Measurements from ENCODE around the gene PLCH1.
A peak's percentile ranks its signal among the peaks of the same experiment; 100 is the strongest.

The PLCH1 gene

DNA sequence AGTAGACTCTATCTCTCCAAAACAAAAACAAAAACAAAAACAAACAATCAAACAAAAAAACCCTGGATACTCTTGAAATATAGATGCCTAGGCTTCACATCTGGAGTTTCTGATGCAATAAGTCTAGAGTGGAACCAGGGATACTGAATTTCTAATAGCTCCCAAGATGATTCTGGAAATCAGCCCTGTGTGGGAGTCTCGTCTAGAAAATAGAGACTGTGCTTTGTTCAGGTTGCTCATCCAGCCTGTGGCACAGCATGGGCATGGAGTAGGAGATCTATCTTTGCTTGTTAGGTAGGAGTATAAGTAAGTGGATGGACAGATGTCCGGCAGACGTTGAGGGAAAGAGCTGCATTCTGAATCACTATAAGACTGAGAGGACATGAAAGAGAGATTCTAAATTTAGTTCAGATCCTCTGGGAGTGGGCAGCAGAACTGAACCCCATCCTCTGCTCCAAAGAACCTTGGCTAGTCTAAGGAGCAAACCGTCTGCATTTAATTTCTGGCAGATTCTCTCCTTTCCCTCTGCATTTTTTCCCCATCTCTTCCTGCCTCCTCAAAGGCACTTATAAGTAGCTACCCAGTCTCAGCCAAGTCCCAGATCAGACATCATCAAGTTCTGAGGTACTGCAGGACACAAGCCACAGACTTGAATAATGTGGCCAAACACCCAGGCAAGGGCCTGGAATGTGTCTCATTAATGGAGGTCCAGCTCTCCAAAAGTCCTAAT lies 358.8 kb downstream of the PLCH1 start:
- H3K27ac ChIP-seq (ENCODE audit: low read length, poor library complexity, severe bottlenecking), result no peak overlapping the region
- H3K4me1 ChIP-seq (ENCODE audit: control insufficient read depth, insufficient read depth, low read depth, low read length), result peaks cover 2% of the 10 kb centered on the region
- H2AK5ac ChIP-seq (ENCODE audit: low read length, severe bottlenecking), result no peak overlapping the region
- no peak overlapping the region for H3K4me2 ChIP-seq (ENCODE audit: low read length, poor library complexity, severe bottlenecking)
- no peak overlapping the region for H4K8ac ChIP-seq (ENCODE audit: low read length)
- no peak overlapping the region for H2BK5ac ChIP-seq (ENCODE audit: low read depth, low read length, poor library complexity, severe bottlenecking)
- no peak overlapping the region for H2BK12ac ChIP-seq (ENCODE audit: low read length in 2 of 2)
- H3K18ac ChIP-seq (ENCODE audit: low read depth in 1 of 2, low read length in 2 of 2), result no peak overlapping the region
- H4K91ac ChIP-seq (ENCODE audit: low read length), result no peak overlapping the region
- WGBS, result 84% methylated on average over 4 of the region's 4 CpGs
- H3K36me3 ChIP-seq (ENCODE audit: control insufficient read depth in 1 of 2, insufficient read depth in 2 of 2, low read depth in 1 of 2, low read length in 2 of 2), result no peaks in the 10 kb centered on the region
- H3K27me3 ChIP-seq (ENCODE audit: control insufficient read depth in 1 of 2, insufficient read depth in 1 of 2, low read length in 2 of 2), result no peaks in the 10 kb centered on the region
- no peak overlapping the region for H3K4me3 ChIP-seq (ENCODE audit: insufficient read depth in 1 of 2, low read depth in 1 of 2, low read length in 2 of 2)
- no peaks in the 10 kb centered on the region for H3K79me1 ChIP-seq (replicated peaks; ENCODE audit: low read length, poor library complexity, severe bottlenecking)
- no peak overlapping the region for H2BK120ac ChIP-seq (ENCODE audit: low read depth, low read length)
- no peaks in the 10 kb centered on the region for H3K9me3 ChIP-seq (ENCODE audit: control insufficient read depth, low read length)
- H2AFZ ChIP-seq (ENCODE audit: low read depth, low read length), result no peak overlapping the region
- H2BK15ac ChIP-seq (ENCODE audit: low read depth, poor library complexity, severe bottlenecking), result no peak overlapping the region
- no peak overlapping the region for H3K4ac ChIP-seq (ENCODE audit: low read depth in 1 of 2, low read length in 2 of 2)
- H3K9ac ChIP-seq (ENCODE audit: low read length), result no peak overlapping the region
- no peak overlapping the region for H3K14ac ChIP-seq (ENCODE audit: low read length in 2 of 2)
- H3K23ac ChIP-seq (ENCODE audit: low read length in 2 of 2), result no peak overlapping the region
- no peak for DNase-seq

DNA sequence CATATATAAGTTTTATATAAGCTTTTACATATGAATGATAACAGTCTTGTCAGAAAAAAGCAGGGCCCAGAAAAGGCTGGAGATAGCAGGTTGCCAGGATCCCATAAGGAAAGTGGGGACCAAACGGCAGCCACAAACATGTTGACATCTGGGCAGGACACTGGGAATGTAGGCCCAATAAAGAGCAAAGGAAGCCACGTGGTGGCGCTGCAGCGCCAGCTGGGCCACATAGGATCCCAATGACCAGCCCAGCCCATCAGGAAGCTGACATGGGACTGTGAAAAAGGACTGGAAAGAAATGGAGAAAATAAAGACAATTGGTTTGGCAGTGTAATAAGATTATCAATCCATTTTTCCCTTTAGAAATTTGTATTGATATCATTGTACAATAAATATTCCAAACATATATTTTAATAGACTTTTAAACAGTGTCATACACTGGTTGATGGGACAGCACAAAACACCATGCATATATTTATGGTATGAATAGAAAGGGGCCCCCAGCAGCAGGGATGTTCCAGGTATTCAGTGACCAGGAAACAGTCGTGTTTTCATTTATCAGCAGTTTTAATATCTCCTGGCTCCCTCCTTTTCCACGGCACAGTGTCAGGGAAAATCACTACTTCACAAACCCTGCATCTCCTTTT lies 362.4 kb downstream of the PLCH1 start:
- H3K9ac ChIP-seq (ENCODE audit: low read length), result no peak overlapping the region
- no peak overlapping the region for H2AFZ ChIP-seq (ENCODE audit: low read depth, low read length)
- H3K27me3 ChIP-seq (ENCODE audit: control insufficient read depth in 1 of 2, insufficient read depth in 1 of 2, low read length in 2 of 2), result no peaks in the 10 kb centered on the region
- H2BK5ac ChIP-seq (ENCODE audit: low read depth, low read length, poor library complexity, severe bottlenecking), result no peak overlapping the region
- H3K4me1 ChIP-seq (ENCODE audit: control insufficient read depth, insufficient read depth, low read depth, low read length), result no peaks in the 10 kb centered on the region
- no peak overlapping the region for H3K4ac ChIP-seq (ENCODE audit: low read depth in 1 of 2, low read length in 2 of 2)
- no peak overlapping the region for H2AK5ac ChIP-seq (ENCODE audit: low read length, severe bottlenecking)
- no peaks in the 10 kb centered on the region for H3K36me3 ChIP-seq (ENCODE audit: control insufficient read depth in 1 of 2, insufficient read depth in 2 of 2, low read depth in 1 of 2, low read length in 2 of 2)
- no peak overlapping the region for H3K18ac ChIP-seq (ENCODE audit: low read depth in 1 of 2, low read length in 2 of 2)
- H2BK12ac ChIP-seq (ENCODE audit: low read length in 2 of 2), result no peak overlapping the region
- DNase-seq, result peak; percentile 70
- no peak overlapping the region for H2BK15ac ChIP-seq (ENCODE audit: low read depth, poor library complexity, severe bottlenecking)
- no peak overlapping the region for H2BK120ac ChIP-seq (ENCODE audit: low read depth, low read length)
- H3K4me2 ChIP-seq (ENCODE audit: low read length, poor library complexity, severe bottlenecking), result no peak overlapping the region
- H3K79me1 ChIP-seq (replicated peaks; ENCODE audit: low read length, poor library complexity, severe bottlenecking), result no peaks in the 10 kb centered on the region
- no peak overlapping the region for H3K14ac ChIP-seq (ENCODE audit: low read length in 2 of 2)
- no peak overlapping the region for H4K8ac ChIP-seq (ENCODE audit: low read length)
- H3K27ac ChIP-seq (ENCODE audit: low read length, poor library complexity, severe bottlenecking), result no peak overlapping the region
- no peak overlapping the region for H3K23ac ChIP-seq (ENCODE audit: low read length in 2 of 2)
- no peak overlapping the region for H3K4me3 ChIP-seq (ENCODE audit: insufficient read depth in 1 of 2, low read depth in 1 of 2, low read length in 2 of 2)
- no peaks in the 10 kb centered on the region for H3K9me3 ChIP-seq (ENCODE audit: control insufficient read depth, low read length)
- H4K91ac ChIP-seq (ENCODE audit: low read length), result no peak overlapping the region
- WGBS, result 23% methylated on average over 6 of the region's 6 CpGs

DNA sequence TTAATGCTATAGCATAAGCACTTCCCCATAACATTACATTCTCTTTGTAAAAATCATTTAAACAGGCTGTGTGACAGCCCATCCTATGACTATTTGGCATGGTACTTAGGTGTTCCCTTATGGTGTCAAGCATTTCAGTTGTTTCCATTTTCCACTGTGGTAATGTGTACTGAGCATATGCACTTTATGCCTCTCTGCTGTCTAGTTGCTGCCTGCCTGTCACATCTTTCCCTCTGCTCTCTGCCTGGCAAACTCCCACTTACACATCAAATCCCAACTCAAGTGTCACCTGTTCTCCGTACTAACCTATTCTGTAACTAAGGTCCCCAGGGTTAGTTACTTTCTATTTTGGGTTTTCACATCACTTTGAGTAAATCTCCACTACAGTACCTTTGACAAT lies 367.0 kb downstream of the PLCH1 start:
- DNase-seq, result no peak
- H3K18ac ChIP-seq (ENCODE audit: low read depth in 1 of 2, low read length in 2 of 2), result no peak overlapping the region
- H3K4me3 ChIP-seq (ENCODE audit: insufficient read depth in 1 of 2, low read depth in 1 of 2, low read length in 2 of 2), result no peak overlapping the region
- no peak overlapping the region for H4K8ac ChIP-seq (ENCODE audit: low read length)
- no peak overlapping the region for H3K27ac ChIP-seq (ENCODE audit: low read length, poor library complexity, severe bottlenecking)
- no peak overlapping the region for H2BK5ac ChIP-seq (ENCODE audit: low read depth, low read length, poor library complexity, severe bottlenecking)
- H3K4me1 ChIP-seq (ENCODE audit: control insufficient read depth, insufficient read depth, low read depth, low read length), result no peaks in the 10 kb centered on the region
- H3K23ac ChIP-seq (ENCODE audit: low read length in 2 of 2), result no peak overlapping the region
- H3K27me3 ChIP-seq (ENCODE audit: control insufficient read depth in 1 of 2, insufficient read depth in 1 of 2, low read length in 2 of 2), result no peaks in the 10 kb centered on the region
- H2AFZ ChIP-seq (ENCODE audit: low read depth, low read length), result no peak overlapping the region
- WGBS, result no CpG with 5 or more reads among the region's 1 CpG
- no peak overlapping the region for H2AK5ac ChIP-seq (ENCODE audit: low read length, severe bottlenecking)
- H3K9me3 ChIP-seq (ENCODE audit: control insufficient read depth, low read length), result no peaks in the 10 kb centered on the region
- no peak overlapping the region for H2BK120ac ChIP-seq (ENCODE audit: low read depth, low read length)
- no peak overlapping the region for H3K4me2 ChIP-seq (ENCODE audit: low read length, poor library complexity, severe bottlenecking)
- no peak overlapping the region for H3K9ac ChIP-seq (ENCODE audit: low read length)
- no peak overlapping the region for H3K14ac ChIP-seq (ENCODE audit: low read length in 2 of 2)
- H3K36me3 ChIP-seq (ENCODE audit: control insufficient read depth in 1 of 2, insufficient read depth in 2 of 2, low read depth in 1 of 2, low read length in 2 of 2), result no peaks in the 10 kb centered on the region
- no peak overlapping the region for H3K4ac ChIP-seq (ENCODE audit: low read depth in 1 of 2, low read length in 2 of 2)
- H4K91ac ChIP-seq (ENCODE audit: low read length), result no peak overlapping the region
- no peaks in the 10 kb centered on the region for H3K79me1 ChIP-seq (replicated peaks; ENCODE audit: low read length, poor library complexity, severe bottlenecking)
- H2BK12ac ChIP-seq (ENCODE audit: low read length in 2 of 2), result no peak overlapping the region
- no peak overlapping the region for H2BK15ac ChIP-seq (ENCODE audit: low read depth, poor library complexity, severe bottlenecking)

DNA sequence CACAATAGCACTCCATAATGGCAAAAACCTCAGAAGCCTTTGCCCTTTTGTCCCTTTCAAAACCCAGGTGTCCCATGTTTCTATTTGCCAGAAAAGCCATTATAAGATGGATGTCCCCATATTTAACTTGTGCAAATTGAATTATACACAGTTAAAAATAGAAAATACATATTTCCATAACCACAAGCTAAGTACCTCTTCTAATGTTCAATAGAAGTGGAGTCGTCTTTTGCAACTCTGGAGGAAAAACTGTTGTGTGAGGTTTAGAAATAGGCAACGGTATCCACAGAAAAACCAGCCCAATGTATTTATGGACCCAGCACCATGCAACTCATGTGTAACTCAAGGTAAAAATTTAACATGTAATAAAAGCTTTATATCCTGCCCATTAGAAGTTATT lies 367.8 kb downstream of the PLCH1 start:
- no peak overlapping the region for H2BK120ac ChIP-seq (ENCODE audit: low read depth, low read length)
- H3K4ac ChIP-seq (ENCODE audit: low read depth in 1 of 2, low read length in 2 of 2), result no peak overlapping the region
- WGBS, result 83% methylated on average over 1 of the region's 2 CpGs
- no peaks in the 10 kb centered on the region for H3K79me1 ChIP-seq (replicated peaks; ENCODE audit: low read length, poor library complexity, severe bottlenecking)
- H2AK5ac ChIP-seq (ENCODE audit: low read length, severe bottlenecking), result no peak overlapping the region
- H2BK5ac ChIP-seq (ENCODE audit: low read depth, low read length, poor library complexity, severe bottlenecking), result no peak overlapping the region
- no peak overlapping the region for H3K27ac ChIP-seq (ENCODE audit: low read length, poor library complexity, severe bottlenecking)
- H3K23ac ChIP-seq (ENCODE audit: low read length in 2 of 2), result no peak overlapping the region
- H3K18ac ChIP-seq (ENCODE audit: low read depth in 1 of 2, low read length in 2 of 2), result no peak overlapping the region
- no peak for DNase-seq
- no peak overlapping the region for H3K14ac ChIP-seq (ENCODE audit: low read length in 2 of 2)
- H3K36me3 ChIP-seq (ENCODE audit: control insufficient read depth in 1 of 2, insufficient read depth in 2 of 2, low read depth in 1 of 2, low read length in 2 of 2), result no peaks in the 10 kb centered on the region
- no peak overlapping the region for H2BK12ac ChIP-seq (ENCODE audit: low read length in 2 of 2)
- H3K4me3 ChIP-seq (ENCODE audit: insufficient read depth in 1 of 2, low read depth in 1 of 2, low read length in 2 of 2), result no peak overlapping the region
- no peak overlapping the region for H4K8ac ChIP-seq (ENCODE audit: low read length)
- H3K9ac ChIP-seq (ENCODE audit: low read length), result no peak overlapping the region
- H3K4me1 ChIP-seq (ENCODE audit: control insufficient read depth, insufficient read depth, low read depth, low read length), result no peaks in the 10 kb centered on the region
- H2BK15ac ChIP-seq (ENCODE audit: low read depth, poor library complexity, severe bottlenecking), result no peak overlapping the region
- no peaks in the 10 kb centered on the region for H3K9me3 ChIP-seq (ENCODE audit: control insufficient read depth, low read length)
- H3K27me3 ChIP-seq (ENCODE audit: control insufficient read depth in 1 of 2, insufficient read depth in 1 of 2, low read length in 2 of 2), result no peaks in the 10 kb centered on the region
- H3K4me2 ChIP-seq (ENCODE audit: low read length, poor library complexity, severe bottlenecking), result no peak overlapping the region
- no peak overlapping the region for H4K91ac ChIP-seq (ENCODE audit: low read length)
- no peak overlapping the region for H2AFZ ChIP-seq (ENCODE audit: low read depth, low read length)
